ENCODE results near the gene DUS1L.

Gene DUS1L

GRCh38 chr17:82100502-82101298 is 35.1 kb upstream of the DUS1L start:
- FAIRE-seq, result no peak

GRCh38 chr17:82098939-82099763 is 33.5 kb upstream of the DUS1L start:
- no peak for FAIRE-seq

GRCh38 chr17:82098169-82098938 is 32.8 kb upstream of the DUS1L start, which contains the start of gene FASN:
TSS of gene FASN (minus strand) at chr17:82098236. CDS start at chr17:82096445, 1,791 bp downstream.
- FAIRE-seq, result no peak

GRCh38 chr17:82097919-82098168 is 32.2 kb upstream of the DUS1L start:
- no peak for FAIRE-seq

- no peak for FAIRE-seq
Measured at GRCh38 chr17:82097184-82097918, 31.7 kb upstream of the DUS1L start.

- FAIRE-seq, result no peak
Measured at GRCh38 chr17:82096709-82097183, 31.1 kb upstream of the DUS1L start.

GRCh38 chr17:82095777-82096708 is 30.4 kb upstream of the DUS1L start:
- no peak for FAIRE-seq

GRCh38 chr17:82094931-82095776 is 29.6 kb upstream of the DUS1L start:
- no peak for FAIRE-seq

- no peak for FAIRE-seq
Measured at GRCh38 chr17:82092995-82093751, 27.6 kb upstream of the DUS1L start.

- no peak for FAIRE-seq
Measured at GRCh38 chr17:82092628-82092994, 27.0 kb upstream of the DUS1L start.

- no peak for FAIRE-seq
Measured at GRCh38 chr17:82092094-82092586, 26.5 kb upstream of the DUS1L start.

GRCh38 chr17:82091264-82092066 is 25.9 kb upstream of the DUS1L start:
- FAIRE-seq, result no peak

- no peak for FAIRE-seq
Measured at GRCh38 chr17:82090549-82091263, 25.1 kb upstream of the DUS1L start.

GRCh38 chr17:82089723-82090548 is 24.3 kb upstream of the DUS1L start:
- FAIRE-seq, result no peak

GRCh38 chr17:82088838-82089722 is 23.5 kb upstream of the DUS1L start:
- FAIRE-seq, result no peak
